HCT116 (cell line): ENCODE data around the gene CKS1B. TPM values are rescaled to one million over a fixed set of nuclear protein-coding genes. Genes with fewer than 3 reads are reported as not detected.

Experiments used
- ATAC-seq: fragments of 200-7000 bp; cut with Tn5 transposase; 2 replicates; pipeline ENCODE4 v1.9.1; 2020; ENCODE audit warnings: mild to moderate bottlenecking, moderate library complexity
- BruUV-seq: library from RNA; stranded (reverse); fragments of 400-500 nt; replicated peaks from 2 replicates; lab custom pipeline; 2021; lab: Mats Ljungman, UMichigan
- CTCF ChIA-PET: fragments of 300-600 bp; sonication (Branson Sonifier 250); formaldehyde crosslinking; loops from one replicate; lab custom pipeline; 2021; ENCODE audit warnings: antibody characterized with exemption; lab: Charles Lee
- POLR2A ChIA-PET: fragments of 300-600, 350-600 bp; sonication (Branson Sonifier 250); formaldehyde crosslinking; loops from one replicate; lab custom pipeline; 2021; ENCODE audit warnings: antibody characterized with exemption; lab: Charles Lee
- RAD21 ChIA-PET, 2 experiments: fragments of 300-600 bp; sonication (Branson Sonifier 250); formaldehyde crosslinking; loops; one replicate each; lab custom pipeline; 2023; ENCODE audit warnings: low total read pairs in 2 of 2; ENCODE audit not compliant: uncharacterized antibody in 2 of 2, unreplicated experiment in 2 of 2, low non-redundant PET in 1 of 2; lab: Charles Lee
- DNase-seq: peaks from one replicate; pipeline ENCODE4 v3.0.0-alpha.2; 2010; ENCODE audit warnings: low read depth, low spot score
- H2AFZ ChIP-seq: fragments of 200-600 bp; shearing (Covaris generic), sonication (generic); 2 replicates; pipeline ENCODE4 v1.6.1; 2017; ENCODE audit warnings: low read depth, mixed run types, mixed read lengths, antibody characterized with exemption, low read length; ENCODE audit not compliant: poor library complexity, severe bottlenecking
- H3K27ac ChIP-seq: 2 replicates; pipeline ENCODE4 v1.5.1; 2012; ENCODE audit warnings: low read depth, low read length
- H3K27me3 ChIP-seq: fragments of 200-600 bp; sonication (generic); 2 replicates; pipeline ENCODE4 v1.6.1; 2016; ENCODE audit warnings: mixed run types, low read length, mixed read lengths; ENCODE audit not compliant: insufficient read depth
- H3K36me3 ChIP-seq, 2 experiments: fragments of 200-500 bp in 1 of 2; fragments of 200-600 bp in 1 of 2; sonication (Bioruptor generic) in 1 of 2; sonication (generic) in 1 of 2; 2 replicates each; pipeline versions ENCODE4 v1.5.1 to v1.6.1; 2014 to 2016; ENCODE audit warnings: low read length in 2 of 2, inconsistent platforms in 1 of 2, mixed read lengths in 1 of 2, mixed run types in 1 of 2; ENCODE audit not compliant: insufficient read depth in 2 of 2, control insufficient read depth in 1 of 2
- H3K4me1 ChIP-seq, 2 experiments: fragments of 200-600 bp in 1 of 2; sonication (generic) in 1 of 2; 2 replicates each; pipeline versions ENCODE4 v1.5.1 to v1.6.1; 2012 to 2017; ENCODE audit warnings: low read length in 2 of 2, inconsistent platforms in 1 of 2, mild to moderate bottlenecking in 1 of 2, mixed read lengths in 1 of 2, mixed run types in 1 of 2, moderate library complexity in 1 of 2; ENCODE audit not compliant: insufficient read depth in 2 of 2, control insufficient read depth in 1 of 2
- H3K4me2 ChIP-seq: fragments of 200-600 bp; sonication (generic); 2 replicates; pipeline ENCODE4 v1.6.1; 2017; ENCODE audit warnings: mixed run types, low read length, mixed read lengths
- H3K4me3 ChIP-seq, 2 experiments: fragments of 200-600 bp in 1 of 2; sonication (generic) in 1 of 2; replicated peaks in 1 of 2; 2 replicates each; pipeline ENCODE4 v1.5.1; 2011 to 2016; ENCODE audit warnings: low read length in 2 of 2, control low read depth in 1 of 2, low read depth in 1 of 2, mild to moderate bottlenecking in 1 of 2, mixed read lengths in 1 of 2, mixed run types in 1 of 2
- H3K79me2 ChIP-seq: fragments of 200-600 bp; sonication (generic); 2 replicates; pipeline ENCODE4 v1.6.1; 2017; ENCODE audit warnings: mild to moderate bottlenecking, mixed run types, low read length, moderate library complexity, mixed read lengths; ENCODE audit not compliant: insufficient read depth
- H3K9ac ChIP-seq: fragments of 200-600 bp; sonication (generic); 2 replicates; pipeline ENCODE4 v1.6.1; 2016; ENCODE audit warnings: low read length, mixed read lengths
- H3K9me2 ChIP-seq: fragments of 200-600 bp; sonication (generic), shearing (Covaris generic); 2 replicates; pipeline ENCODE4 v1.6.1; 2017; ENCODE audit warnings: mixed run types, mild to moderate bottlenecking, moderate library complexity; ENCODE audit not compliant: insufficient read depth
- H3K9me3 ChIP-seq, 2 experiments: fragments of 200-500 bp in 1 of 2; fragments of 200-600 bp in 1 of 2; sonication (Bioruptor generic) in 1 of 2; sonication (generic) in 1 of 2; 2 replicates each; pipeline ENCODE4 v1.6.1; 2014 to 2017; ENCODE audit warnings: low read length in 2 of 2, mixed read lengths in 2 of 2, inconsistent platforms in 1 of 2, low read depth in 1 of 2, mild to moderate bottlenecking in 1 of 2, mixed run types in 1 of 2, moderate library complexity in 1 of 2; ENCODE audit not compliant: control insufficient read depth in 1 of 2, insufficient read depth in 1 of 2
- H4K20me1 ChIP-seq: fragments of 200-600 bp; sonication (generic), shearing (Covaris generic); 2 replicates; pipeline ENCODE4 v1.6.1; 2017; ENCODE audit warnings: mixed run types, mild to moderate bottlenecking, moderate library complexity; ENCODE audit not compliant: insufficient read depth
- ATF3 ChIP-seq: IDR thresholded peaks from 2 replicates; pipeline ENCODE4 v1.6.1; 2012
- CBX3 ChIP-seq: IDR thresholded peaks from 2 replicates; pipeline ENCODE4 v1.6.1; 2012; ENCODE audit warnings: low read depth
- CTCF ChIP-seq, 3 experiments: fragments of 200-600 bp in 1 of 3; sonication (generic) in 1 of 3; IDR thresholded peaks in 2 of 3; conservative IDR thresholded peaks in 1 of 3; 2 replicates each; pipeline ENCODE4 v1.5.1; 2012 to 2017; ENCODE audit warnings: low read depth in 2 of 3, low read length in 2 of 3, antibody characterized with exemption in 1 of 3, borderline replicate concordance in 1 of 3, control low read depth in 1 of 3, mild to moderate bottlenecking in 1 of 3, mixed read lengths in 1 of 3, mixed run types in 1 of 3, moderate library complexity in 1 of 3; ENCODE audit not compliant: insufficient read depth in 1 of 3
- EGR1 ChIP-seq: IDR thresholded peaks from 2 replicates; pipeline ENCODE4 v1.6.1; 2012; ENCODE audit warnings: low read depth
- ELF1 ChIP-seq: IDR thresholded peaks from 2 replicates; pipeline ENCODE4 v1.6.1; 2012; ENCODE audit warnings: low read depth, borderline replicate concordance
- EZH2 ChIP-seq: fragments of 200-600 bp; sonication (generic); IDR thresholded peaks from 2 replicates; pipeline ENCODE4 v1.6.1; 2017; ENCODE audit warnings: antibody characterized with exemption, mixed run types
- EZH2phosphoT487 ChIP-seq: fragments of 200-600 bp; IDR thresholded peaks from 2 replicates; pipeline ENCODE4 v1.6.1; 2018; ENCODE audit warnings: antibody characterized with exemption, borderline replicate concordance
- FOSL1 ChIP-seq: IDR thresholded peaks from 2 replicates; pipeline ENCODE4 v1.6.1; 2012; ENCODE audit warnings: low read depth
- JUND ChIP-seq: IDR thresholded peaks from 2 replicates; pipeline ENCODE4 v1.6.1; 2012
- MAX ChIP-seq: IDR thresholded peaks from 2 replicates; pipeline ENCODE4 v1.6.1; 2012
- POLR2A ChIP-seq: IDR thresholded peaks from 2 replicates; pipeline ENCODE4 v1.7.0; 2011; ENCODE audit warnings: borderline replicate concordance; ENCODE audit not compliant: insufficient read depth, insufficient read length; ENCODE audit errors: extremely low read depth
- POLR2AphosphoS5 ChIP-seq: IDR thresholded peaks from 2 replicates; pipeline ENCODE4 v1.6.1; 2011; ENCODE audit warnings: mild to moderate bottlenecking, low read depth, low read length, moderate library complexity
- RAD21 ChIP-seq: IDR thresholded peaks from 2 replicates; pipeline ENCODE4 v1.6.1; 2012; ENCODE audit warnings: low read depth, mild to moderate bottlenecking
- REST ChIP-seq: IDR thresholded peaks from 2 replicates; pipeline ENCODE4 v1.6.1; 2012; ENCODE audit warnings: low read depth
- SP1 ChIP-seq: IDR thresholded peaks from 2 replicates; pipeline ENCODE4 v1.6.1; 2012; ENCODE audit warnings: low read depth
- SRF ChIP-seq: IDR thresholded peaks from 2 replicates; pipeline ENCODE4 v1.6.1; 2012; ENCODE audit warnings: low read depth
- YY1 ChIP-seq: IDR thresholded peaks from 2 replicates; pipeline ENCODE4 v1.6.1; 2011; ENCODE audit warnings: low read length, low read depth, moderate library complexity, mild to moderate bottlenecking; ENCODE audit not compliant: insufficient replicate concordance; ENCODE audit errors: extremely low read depth
- ZBTB33 ChIP-seq: IDR thresholded peaks from 2 replicates; pipeline ENCODE4 v1.6.1; 2011; ENCODE audit warnings: mild to moderate bottlenecking, low read length, moderate library complexity; ENCODE audit not compliant: insufficient replicate concordance; ENCODE audit errors: extremely low read depth
- ZFX ChIP-seq: fragments of 450-650 bp; IDR thresholded peaks from 2 replicates; pipeline ENCODE4 v1.6.1; 2017
- ZNF274 ChIP-seq: fragments of 200-500 bp; sonication (Bioruptor generic); IDR thresholded peaks from 2 replicates; pipeline ENCODE4 v1.6.1; 2014; ENCODE audit warnings: mild to moderate bottlenecking, low read depth, low read length, inconsistent platforms
- intact Hi-C: fragments of 100-400 bp; cut with micrococcal nuclease; formaldehyde crosslinking; loops from 2 replicates; pipeline ENCODE4 v1.10.0; 2022
- total RNA-seq: library from RNA; stranded (reverse); gene quantifications from one replicate; pipeline ENCODE4 v1.2.1, GENCODE V29; 2021; ENCODE audit not compliant: unreplicated experiment

Gene CKS1B
- total RNA-seq, 1 experiment from 2014 or later: 229 TPM

- Histone ChIP-seq H3K79me2 (peaks cover 14% of the 10 kb centered on the region), H3K4me2 (peak overlapping the region; percentile 87), H3K9me3 (no peaks in the 10 kb centered on the region), H3K9ac (peak overlapping the region; percentile 56), H3K36me3 (peaks cover 3 to 13% of the 10 kb centered on the region in 2 experiments; a peak in 2 of 4 replicates), H3K4me3 (peak overlapping the region; percentile 60 to 62), H3K4me1 (peaks cover 18 to 40% of the 10 kb centered on the region in 2 experiments), H2AFZ (no peak overlapping the region), H4K20me1 (no peaks in the 10 kb centered on the region), H3K27ac (peak overlapping the region; percentile 5; the same call in 1 of the 2 replicates), H3K27me3 (no peaks in the 10 kb centered on the region), H3K9me2 (no peaks in the 10 kb centered on the region)
- DNase-seq (no peak), ATAC-seq (no peak)
- RAD21 ChIA-PET: no interaction called here
- intact Hi-C loops: no loop called here
- no TSS peak for BruUV-seq
- CTCF ChIA-PET: interaction anchor here (0.9 to 1.3 kb wide), 3 partner anchors 61 to 410 kb away, joined by 3 to 4 read pairs (median 4); partner anchors contain the start of gene ADAM15
- POLR2A ChIA-PET: interaction anchor here (2.4 kb wide), 1 partner anchor 14 kb away, joined by 10 read pairs; the partner anchor contains the start of gene SHC1
- TF ChIP-seq EZH2 (no peak), ZBTB33 (no peak), FOSL1 (no peak), REST (no peak), EGR1 (no peak), ZFX (no peak), POLR2AphosphoS5 (no peak; the same call in 1 of the 2 replicates), CBX3 (no peak), CTCF (IDR thresholded peaks at IDR 0.05 in 2 of 3, conservative IDR thresholded peaks at IDR 0.05 in 1 of 3; ENCODE audit: borderline replicate concordance in 1 of 3, insufficient read depth in 1 of 3, low read depth in 2 of 3, low read length in 2 of 3) (no peak), ATF3 (no peak), YY1 (no peak), MAX (no peak), ELF1 (no peak), SP1 (no peak), ZNF274 (no peak), JUND (no peak), RAD21 (no peak), POLR2A (no peak), EZH2phosphoT487 (no peak), SRF (no peak)
These were observed 17.9 kb upstream of the CKS1B start for GRCh38 chr1:154956544-154956941.
